Activated T-helper 1 cell treated with anti-CD3 and anti-CD28 coated beads, Interleukin-12 subunit alpha, Interleukin-12 subunit beta, Interleukin-2, Interleukin-4 antibody, amounts not matched to agents 30 ng/mL and 10 ng/mL and 1 ng/mL, durations not matched to agents 14 hours and 24 hours and 36 hours (primary cell): Measurements from ENCODE around the gene ACRV1. TPM values are rescaled to one million over a fixed set of nuclear protein-coding genes. Genes with fewer than 3 reads are reported as not detected.
"Not testable (repeated sequence)": the region's sequence is repeated elsewhere in the genome, so short reads cannot be mapped to it uniquely, and the experiment has no call there.

Source experiments
- DNase-seq: peaks from one replicate; pipeline ENCODE4 v3.0.0; 2021; ENCODE audit warnings: low spot score
- H3K27ac Mint-ChIP-seq: one replicate; pipeline ENCODE4 v1.8.0; 2021; ENCODE audit warnings: mild to moderate bottlenecking, mixed read lengths
- H3K27me3 Mint-ChIP-seq: one replicate; pipeline ENCODE4 v1.8.0; 2022; ENCODE audit warnings: mild to moderate bottlenecking, moderate library complexity, mixed read lengths; ENCODE audit not compliant: insufficient read depth
- H3K36me3 Mint-ChIP-seq: one replicate; pipeline ENCODE4 v1.8.0; 2021; ENCODE audit warnings: low read depth, mixed read lengths
- H3K4me1 Mint-ChIP-seq: one replicate; pipeline ENCODE4 v1.8.0; 2021; ENCODE audit warnings: low read depth, mixed read lengths
- H3K4me3 Mint-ChIP-seq: one replicate; pipeline ENCODE4 v1.8.0; 2021; ENCODE audit warnings: mild to moderate bottlenecking, moderate library complexity, mixed read lengths
- H3K9me3 Mint-ChIP-seq: one replicate; pipeline ENCODE4 v1.8.0; 2021; ENCODE audit warnings: mixed read lengths
- intact Hi-C: fragments of 100-400 bp; cut with micrococcal nuclease; formaldehyde crosslinking; loops from one replicate; pipeline ENCODE4 v1.15.1; 2024
- total RNA-seq: library from RNA; stranded (reverse); gene quantifications from 2 replicates; pipeline ENCODE4 v1.2.3, GENCODE V29; 2022

Gene ACRV1
- not detected in 2 replicates for total RNA-seq

DNA sequence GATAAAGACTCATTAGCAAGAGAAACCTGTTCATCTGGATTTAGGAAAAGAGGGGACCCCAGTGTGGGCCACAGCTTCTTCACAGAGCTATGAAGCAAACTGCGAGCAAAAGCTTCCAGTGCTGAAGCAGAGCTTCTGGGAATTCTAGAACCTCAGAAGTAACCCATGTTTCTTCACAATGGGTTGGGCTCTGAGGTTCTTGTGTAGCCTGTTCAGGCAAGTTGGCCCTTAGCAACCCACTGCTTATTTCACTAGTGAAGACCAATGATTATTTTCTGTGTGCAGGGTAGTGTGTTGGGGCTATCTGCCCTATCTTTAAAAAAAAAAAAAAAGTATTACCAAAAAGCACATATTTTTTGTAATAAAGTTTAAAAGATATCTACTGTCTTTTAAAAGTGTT is at the start of gene ACRV1:
ACRV1 (minus strand) TSS at position 101 of the 400 bp plus-strand sequence; CDS start at position 34, 67 bp downstream.
- intact Hi-C loops, result no loop called here
- H3K27ac Mint-ChIP-seq, result peak within 1 kb of the TSS; percentile 20
- no peak within 1 kb of the TSS for H3K4me3 Mint-ChIP-seq
- no peaks in the 10 kb centered on the region for H3K27me3 Mint-ChIP-seq
- H3K4me1 Mint-ChIP-seq, result no peaks in the 10 kb centered on the region
- DNase-seq, result no peak
- peaks cover 27% of the 10 kb centered on the region for H3K36me3 Mint-ChIP-seq
- no peaks in the 10 kb centered on the region for H3K9me3 Mint-ChIP-seq

GRCh38 chr11:125728969-125729368 is 48.3 kb upstream of the ACRV1 start:
- Mint-ChIP-seq H3K4me1 (no peaks in the 10 kb centered on the region), H3K27ac (no peak overlapping the region), H3K27me3 (peaks cover 10% of the 10 kb centered on the region), H3K4me3 (no peak overlapping the region), H3K36me3 (no peaks in the 10 kb centered on the region), H3K9me3 (no peaks in the 10 kb centered on the region)
- intact Hi-C loops, result loop anchor here (10.0 kb wide), 1 partner anchor 146 kb away; no protein-coding TSS in a partner anchor
- no peak for DNase-seq

GRCh38 chr11:125724125-125724524 is 43.5 kb upstream of the ACRV1 start:
- H3K4me3 Mint-ChIP-seq, result no peak overlapping the region
- peaks cover 11% of the 10 kb centered on the region for H3K27me3 Mint-ChIP-seq
- DNase-seq, result no peak
- H3K27ac Mint-ChIP-seq, result no peak overlapping the region
- intact Hi-C loops, result loop anchor here (10.0 kb wide), 1 partner anchor 151 kb away; no protein-coding TSS in a partner anchor
- no peaks in the 10 kb centered on the region for H3K36me3 Mint-ChIP-seq
- H3K9me3 Mint-ChIP-seq, result no peaks in the 10 kb centered on the region
- no peaks in the 10 kb centered on the region for H3K4me1 Mint-ChIP-seq

DNA sequence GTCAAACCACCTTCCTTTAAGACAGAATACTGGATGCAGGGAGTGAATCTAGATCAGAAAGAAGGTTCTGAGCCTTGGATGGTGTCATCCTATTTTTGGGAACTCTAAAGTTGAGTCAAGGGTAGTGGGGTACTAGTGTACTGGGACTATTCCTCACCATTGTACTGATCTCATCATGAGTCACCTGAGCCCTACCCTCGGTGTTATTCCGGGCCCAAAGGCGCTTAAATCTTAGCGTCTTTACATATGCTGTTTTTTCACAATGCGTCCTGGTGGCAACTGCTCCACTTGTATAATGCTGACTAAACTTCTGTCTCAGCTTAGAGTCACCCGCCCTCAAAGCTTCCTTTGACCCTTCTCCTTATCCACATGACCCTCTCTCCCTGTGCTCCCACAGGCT is 40.1 kb upstream of the ACRV1 start:
- H3K4me3 Mint-ChIP-seq, result no peak overlapping the region
- H3K27ac Mint-ChIP-seq, result no peak overlapping the region
- no peaks in the 10 kb centered on the region for H3K9me3 Mint-ChIP-seq
- H3K36me3 Mint-ChIP-seq, result no peaks in the 10 kb centered on the region
- no peak for DNase-seq
- H3K4me1 Mint-ChIP-seq, result no peaks in the 10 kb centered on the region
- peaks cover 17% of the 10 kb centered on the region for H3K27me3 Mint-ChIP-seq
- intact Hi-C loops, result loop anchor here (10.0 kb wide), 1 partner anchor 154 kb away; no protein-coding TSS in a partner anchor

DNA sequence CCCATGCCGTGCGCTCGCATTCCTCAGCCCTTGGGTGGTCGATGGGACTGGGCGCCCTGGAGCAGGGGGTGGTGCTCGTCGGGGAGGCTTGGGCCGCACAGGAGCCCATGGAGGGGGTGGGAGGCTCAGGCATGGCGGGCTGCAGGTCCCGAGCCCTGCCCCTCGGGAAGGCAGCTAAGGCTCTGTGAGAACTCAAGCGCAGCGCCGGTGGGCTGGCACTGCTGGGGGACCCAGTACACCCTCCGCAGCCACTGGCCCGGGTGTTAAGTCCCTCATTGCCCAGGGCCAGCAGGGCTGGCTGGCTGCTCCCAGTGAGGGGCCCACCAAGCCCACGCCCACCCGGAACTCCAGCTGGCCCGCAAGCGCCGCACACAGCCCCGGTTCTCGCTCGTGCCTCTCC is 24.0 kb upstream of the ACRV1 start:
- H3K4me3 Mint-ChIP-seq, intact Hi-C loops, H3K27ac Mint-ChIP-seq, H3K36me3 Mint-ChIP-seq, H3K9me3 Mint-ChIP-seq, H3K4me1 Mint-ChIP-seq, DNase-seq: not testable (repeated sequence)
- H3K27me3 Mint-ChIP-seq, result peaks cover 10% of the 10 kb centered on the region

DNA sequence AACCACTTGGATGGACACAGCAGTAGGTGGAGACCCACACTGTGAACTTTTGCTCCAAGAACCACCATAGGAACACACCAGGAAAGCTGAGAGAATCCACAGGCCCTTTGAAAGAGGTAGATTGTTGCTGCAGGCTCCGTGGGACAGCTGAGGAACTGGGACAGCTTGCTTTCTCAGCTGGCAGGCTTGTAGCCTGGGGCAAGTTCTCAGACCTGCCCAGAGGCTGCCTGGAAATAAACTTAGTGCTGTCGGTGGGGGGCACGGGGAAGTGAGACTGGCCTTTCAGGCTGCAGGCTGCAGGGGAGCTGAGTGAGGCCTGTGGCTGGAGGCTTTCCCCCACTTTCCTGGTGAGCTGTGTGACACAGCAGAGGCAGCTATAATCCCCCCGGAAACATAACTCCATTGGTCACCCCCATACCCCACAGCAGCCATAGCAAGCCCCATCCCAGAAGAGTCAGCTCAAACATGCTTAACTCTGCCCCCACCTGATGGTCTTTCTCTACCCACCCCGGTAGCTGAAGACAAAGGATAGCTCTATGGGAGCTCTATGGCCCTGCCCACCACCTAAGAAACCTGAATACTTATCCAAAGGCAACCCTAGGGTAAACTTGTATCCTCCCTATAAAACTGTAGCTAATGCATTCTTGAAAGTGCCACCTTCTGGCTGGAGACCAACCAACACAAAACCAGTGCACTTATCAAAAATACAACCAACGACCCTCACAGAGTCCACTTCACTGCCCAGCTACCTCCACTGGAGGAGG is 21.4 kb upstream of the ACRV1 start:
- peaks cover 6% of the 10 kb centered on the region for H3K27me3 Mint-ChIP-seq
- no peaks in the 10 kb centered on the region for H3K36me3 Mint-ChIP-seq
- no peak overlapping the region for H3K4me3 Mint-ChIP-seq
- no peak overlapping the region for H3K27ac Mint-ChIP-seq
- H3K9me3 Mint-ChIP-seq, result no peaks in the 10 kb centered on the region
- DNase-seq, result no peak
- intact Hi-C loops, result no loop called here
- H3K4me1 Mint-ChIP-seq, result no peaks in the 10 kb centered on the region

DNA sequence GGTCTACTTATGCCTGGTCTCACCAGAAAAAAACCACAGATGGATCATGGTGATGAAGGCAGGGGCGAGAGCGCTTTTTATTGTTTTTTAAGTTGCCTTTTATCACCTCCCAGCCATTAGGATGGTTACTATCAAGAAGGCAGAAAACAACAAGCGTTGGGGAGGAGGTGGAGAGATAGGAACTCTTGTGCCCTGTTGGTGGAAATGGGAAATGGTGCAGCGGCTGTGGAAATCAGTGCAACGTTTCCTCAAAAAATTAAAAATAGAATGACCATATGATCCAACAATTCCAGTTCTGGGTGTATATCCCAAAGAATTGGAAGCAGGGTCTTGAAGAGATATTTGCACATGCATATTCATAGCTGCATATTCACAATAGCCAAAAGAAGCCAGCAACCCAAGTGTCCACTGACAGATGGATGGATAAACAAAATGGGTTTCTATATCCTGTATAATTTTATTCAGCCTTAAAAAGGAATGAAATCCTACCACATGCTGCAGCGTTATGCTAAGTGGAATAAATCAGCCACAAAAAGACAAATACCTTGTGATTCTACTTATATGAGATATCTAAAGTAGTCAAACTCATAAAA is 20.5 kb upstream of the ACRV1 start:
- intact Hi-C loops, result no loop called here
- peaks cover 6% of the 10 kb centered on the region for H3K27me3 Mint-ChIP-seq

GRCh38 chr11:125694951-125695350 is 14.3 kb upstream of the ACRV1 start:
- H3K36me3 Mint-ChIP-seq, result no peaks in the 10 kb centered on the region
- H3K4me1 Mint-ChIP-seq, result no peaks in the 10 kb centered on the region

More for the DNA sequence above, 20.5 kb upstream of the ACRV1 start:
- Mint-ChIP-seq H3K4me3 (no peak overlapping the region), H3K27ac (no peak overlapping the region), H3K4me1 (no peaks in the 10 kb centered on the region), H3K9me3 (no peaks in the 10 kb centered on the region), H3K36me3 (no peaks in the 10 kb centered on the region)
- DNase-seq, result no peak

DNA sequence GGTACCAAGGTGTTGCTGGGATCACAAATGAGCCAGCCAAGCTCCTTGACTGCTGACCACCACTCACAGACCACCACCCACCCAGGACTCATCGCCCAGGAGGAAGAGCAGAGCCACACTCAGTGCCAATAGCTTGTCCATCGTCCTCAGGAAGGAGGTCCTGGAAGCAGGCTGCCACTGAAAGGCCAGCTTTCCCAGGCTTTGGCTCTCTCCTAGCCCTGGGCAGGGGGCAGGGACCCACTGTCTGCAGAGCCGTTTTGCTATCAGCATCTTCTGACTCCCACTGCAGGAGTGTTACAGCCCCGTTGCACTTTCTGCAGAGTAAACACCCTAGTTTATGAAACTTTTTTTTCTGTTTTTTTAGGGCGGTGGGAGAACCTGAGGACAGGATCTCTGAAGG is 12.2 kb upstream of the ACRV1 start:
- Mint-ChIP-seq H3K4me3 (no peak overlapping the region), H3K4me1 (no peaks in the 10 kb centered on the region), H3K9me3 (no peaks in the 10 kb centered on the region), H3K27me3 (no peaks in the 10 kb centered on the region), H3K27ac (no peak overlapping the region), H3K36me3 (no peaks in the 10 kb centered on the region)
- intact Hi-C loops, result no loop called here
- DNase-seq, result no peak

More at GRCh38 chr11:125694951-125695350, 14.3 kb upstream of the ACRV1 start:
- Mint-ChIP-seq H3K27me3 (no peaks in the 10 kb centered on the region), H3K4me3 (no peak overlapping the region), H3K27ac (no peak overlapping the region), H3K9me3 (no peaks in the 10 kb centered on the region)
- no peak for DNase-seq
- intact Hi-C loops, result no loop called here

- Mint-ChIP-seq H3K4me1 (no peaks in the 10 kb centered on the region), H3K9me3 (no peaks in the 10 kb centered on the region), H3K27ac (no peak overlapping the region), H3K27me3 (no peaks in the 10 kb centered on the region), H3K36me3 (peaks cover 1% of the 10 kb centered on the region), H3K4me3 (no peak overlapping the region)
- intact Hi-C loops, result no loop called here
- DNase-seq, result no peak
Observed at GRCh38 chr11:125690006-125690405, 9.4 kb upstream of the ACRV1 start.

- Mint-ChIP-seq H3K27me3 (no peaks in the 10 kb centered on the region), H3K27ac (no peak overlapping the region), H3K9me3 (no peaks in the 10 kb centered on the region), H3K4me3 (no peak overlapping the region), H3K36me3 (peaks cover 1% of the 10 kb centered on the region), H3K4me1 (no peaks in the 10 kb centered on the region)
- intact Hi-C loops, result no loop called here
- no peak for DNase-seq
Observed at GRCh38 chr11:125689274-125689859, 8.7 kb upstream of the ACRV1 start.

DNA sequence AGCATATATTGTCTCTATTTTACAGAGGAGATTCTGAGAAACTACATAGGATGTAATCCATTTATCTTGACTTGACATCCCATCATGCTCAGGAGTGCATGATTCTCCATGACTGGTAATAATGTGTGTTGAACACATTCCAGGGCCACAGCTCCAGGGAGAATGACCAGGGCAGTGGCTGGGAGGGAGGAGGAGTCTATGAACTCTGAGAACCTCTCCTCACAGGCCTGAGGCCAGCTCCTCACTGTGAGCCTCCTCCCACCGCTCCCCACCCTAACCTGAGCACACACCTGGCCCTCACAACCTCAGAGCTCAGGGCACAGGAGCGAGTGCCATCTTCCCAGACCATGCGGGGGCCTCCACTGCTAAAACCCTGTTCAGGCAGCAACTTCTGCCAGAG is 8.0 kb upstream of the ACRV1 start:
- intact Hi-C loops, result no loop called here
- no peak overlapping the region for H3K4me3 Mint-ChIP-seq
- peaks cover 1% of the 10 kb centered on the region for H3K36me3 Mint-ChIP-seq
- H3K9me3 Mint-ChIP-seq, result no peaks in the 10 kb centered on the region
- no peak overlapping the region for H3K27ac Mint-ChIP-seq
- H3K4me1 Mint-ChIP-seq, result no peaks in the 10 kb centered on the region
- H3K27me3 Mint-ChIP-seq, result no peaks in the 10 kb centered on the region
- no peak for DNase-seq

DNA sequence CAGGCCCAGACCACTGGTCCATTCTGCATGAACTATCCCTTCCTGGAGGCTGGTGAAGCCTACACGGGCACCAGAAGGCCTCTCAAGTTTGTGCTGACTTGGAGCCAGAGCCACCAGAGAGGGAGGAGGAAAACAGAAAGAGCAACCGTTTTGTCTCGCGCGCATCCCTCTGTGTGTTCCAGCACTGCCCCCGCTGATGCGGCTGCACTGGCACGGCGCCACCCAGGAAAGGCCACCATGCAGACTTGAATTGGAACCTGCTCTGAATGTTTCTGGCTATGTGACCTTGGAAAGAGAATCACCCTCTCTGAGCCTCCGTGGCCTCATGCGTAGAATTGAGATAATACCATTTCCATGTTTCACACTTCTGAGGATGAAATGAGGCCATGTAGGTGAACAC is 7.4 kb upstream of the ACRV1 start:
- intact Hi-C loops, result no loop called here
- Mint-ChIP-seq H3K4me3 (no peak overlapping the region), H3K36me3 (peaks cover 1% of the 10 kb centered on the region), H3K4me1 (no peaks in the 10 kb centered on the region), H3K27me3 (no peaks in the 10 kb centered on the region), H3K9me3 (no peaks in the 10 kb centered on the region), H3K27ac (no peak overlapping the region)
- DNase-seq, result no peak
